Kidney epithelial cell (primary cell): ENCODE measurements around the gene OSBP. TPM values are rescaled to one million over a fixed set of nuclear protein-coding genes. Genes with fewer than 3 reads are reported as not detected.
"Not testable (repeated sequence)": the region's sequence is repeated elsewhere in the genome, so short reads cannot be mapped to it uniquely, and the experiment has no call there.

ENCODE experiments used
- DNase-seq: peaks from one replicate; pipeline ENCODE4 v3.0.0-alpha.2; 2010; ENCODE audit warnings: low read depth
- H3K27me3 ChIP-seq: 2 replicates; pipeline ENCODE4 v1.6.0; 2011; ENCODE audit warnings: low read length; ENCODE audit not compliant: control insufficient read depth, insufficient read depth
- H3K36me3 ChIP-seq: 2 replicates; pipeline ENCODE4 v1.5.1; 2011; ENCODE audit warnings: low read length; ENCODE audit not compliant: control insufficient read depth, insufficient read depth
- H3K4me3 ChIP-seq: 2 replicates; pipeline ENCODE4 v1.5.1; 2011; ENCODE audit warnings: low read depth, mild to moderate bottlenecking, control low read depth, low read length
- total RNA-seq: library from RNA; depleted of rRNA; stranded (reverse); fragments of >200 nt; gene quantifications from 2 replicates; pipeline ENCODE4 v1.2.3, GENCODE V29; 2015
- TF ChIP-seq, protein P1 (sequence below): IDR thresholded peaks from 2 replicates; pipeline ENCODE4 v1.5.1; 2011; ENCODE audit warnings: mild to moderate bottlenecking, moderate library complexity, low read length, control low read depth, inconsistent platforms; ENCODE audit not compliant: insufficient read depth, poor library complexity, severe bottlenecking

The OSBP gene
- total RNA-seq, 1 donor from 2014 or later = 27.1 TPM

DNA sequence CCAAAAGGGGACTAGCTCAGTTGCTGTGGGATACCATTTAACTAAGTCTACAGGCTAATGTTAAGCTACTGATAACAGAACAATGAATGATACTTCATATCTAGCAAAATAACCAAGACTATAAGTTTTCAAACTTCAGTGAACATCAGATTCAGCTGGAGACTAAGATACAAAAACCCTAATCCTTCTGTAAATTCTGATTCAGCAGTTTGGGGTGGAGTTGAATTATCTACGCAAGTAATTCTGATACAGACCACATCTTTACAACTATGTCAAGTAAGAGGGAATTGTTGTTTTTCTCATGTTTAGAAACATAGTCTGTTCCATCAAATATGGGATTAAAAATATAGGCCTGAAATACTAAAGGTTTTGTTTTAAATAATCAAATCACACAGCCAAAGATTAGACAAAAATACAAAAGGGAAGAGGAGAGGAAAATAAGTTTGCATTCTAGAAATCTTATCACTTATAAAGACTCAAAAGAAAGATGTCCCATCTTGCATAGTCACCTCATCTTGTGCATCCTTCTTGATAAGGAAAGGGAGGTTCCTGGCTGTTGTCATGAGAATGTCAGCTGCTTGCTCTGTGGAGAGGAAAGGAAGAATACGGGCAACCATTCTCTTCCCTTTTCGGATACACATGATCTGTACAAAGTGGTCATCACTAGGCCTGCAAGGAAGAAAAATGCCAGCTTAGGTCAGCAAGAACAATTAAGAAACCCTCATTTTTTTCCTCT is 31.8 kb upstream of the OSBP start:
- TF ChIP-seq, protein P1, sequence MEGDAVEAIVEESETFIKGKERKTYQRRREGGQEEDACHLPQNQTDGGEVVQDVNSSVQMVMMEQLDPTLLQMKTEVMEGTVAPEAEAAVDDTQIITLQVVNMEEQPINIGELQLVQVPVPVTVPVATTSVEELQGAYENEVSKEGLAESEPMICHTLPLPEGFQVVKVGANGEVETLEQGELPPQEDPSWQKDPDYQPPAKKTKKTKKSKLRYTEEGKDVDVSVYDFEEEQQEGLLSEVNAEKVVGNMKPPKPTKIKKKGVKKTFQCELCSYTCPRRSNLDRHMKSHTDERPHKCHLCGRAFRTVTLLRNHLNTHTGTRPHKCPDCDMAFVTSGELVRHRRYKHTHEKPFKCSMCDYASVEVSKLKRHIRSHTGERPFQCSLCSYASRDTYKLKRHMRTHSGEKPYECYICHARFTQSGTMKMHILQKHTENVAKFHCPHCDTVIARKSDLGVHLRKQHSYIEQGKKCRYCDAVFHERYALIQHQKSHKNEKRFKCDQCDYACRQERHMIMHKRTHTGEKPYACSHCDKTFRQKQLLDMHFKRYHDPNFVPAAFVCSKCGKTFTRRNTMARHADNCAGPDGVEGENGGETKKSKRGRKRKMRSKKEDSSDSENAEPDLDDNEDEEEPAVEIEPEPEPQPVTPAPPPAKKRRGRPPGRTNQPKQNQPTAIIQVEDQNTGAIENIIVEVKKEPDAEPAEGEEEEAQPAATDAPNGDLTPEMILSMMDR = no peak
- Histone ChIP-seq H3K4me3 (no peak overlapping the region), H3K27me3 (no peaks in the 10 kb centered on the region), H3K36me3 (peaks cover 1% of the 10 kb centered on the region)
- DNase-seq = no peak

DNA sequence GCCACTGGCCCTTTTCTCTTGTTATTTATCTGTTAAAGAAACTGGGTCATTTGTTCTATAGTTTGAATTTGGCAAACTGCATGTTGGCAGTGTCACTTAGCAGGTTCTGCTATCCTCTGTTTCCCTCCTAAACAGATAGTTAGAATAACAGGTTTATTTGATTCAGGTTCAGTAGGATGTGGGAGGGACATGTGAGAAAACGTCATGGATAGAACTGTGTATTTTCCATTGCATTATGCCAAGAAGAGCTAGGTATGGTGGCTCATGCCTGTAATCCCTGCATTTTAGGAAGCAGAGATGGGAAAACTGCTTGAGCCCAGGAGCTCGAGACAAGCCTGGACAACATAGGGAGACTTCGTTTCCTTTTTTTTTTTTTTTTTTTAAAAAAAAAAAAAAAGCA is 29.0 kb upstream of the OSBP start:
- TF ChIP-seq, protein P1 = no peak
- Histone ChIP-seq H3K36me3 (peaks cover 1% of the 10 kb centered on the region), H3K4me3 (no peak overlapping the region), H3K27me3 (no peaks in the 10 kb centered on the region)
- no peak for DNase-seq

DNA sequence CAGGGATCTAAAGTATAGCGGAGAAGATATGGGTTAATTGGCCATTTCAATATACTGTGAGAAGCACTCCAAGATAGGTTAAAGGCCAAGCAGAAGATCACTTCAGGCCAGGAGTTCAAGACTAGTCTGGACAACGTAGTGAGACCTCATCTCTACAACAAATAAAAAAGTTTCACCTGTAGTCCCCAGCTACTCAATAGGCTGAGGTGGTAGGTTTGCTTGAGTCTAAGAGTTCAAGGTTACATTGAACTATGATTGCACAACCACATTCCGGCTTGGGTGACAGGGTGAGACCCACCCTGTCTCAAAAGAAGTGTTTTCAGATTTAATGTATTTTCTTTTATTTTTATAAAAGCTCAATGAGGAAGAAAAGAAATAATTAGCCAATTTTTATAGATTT is 27.8 kb upstream of the OSBP start:
- DNase-seq = no peak
- TF ChIP-seq, protein P1 = no peak
- Histone ChIP-seq H3K36me3 (no peaks in the 10 kb centered on the region), H3K27me3 (no peaks in the 10 kb centered on the region), H3K4me3 (no peak overlapping the region)

DNA sequence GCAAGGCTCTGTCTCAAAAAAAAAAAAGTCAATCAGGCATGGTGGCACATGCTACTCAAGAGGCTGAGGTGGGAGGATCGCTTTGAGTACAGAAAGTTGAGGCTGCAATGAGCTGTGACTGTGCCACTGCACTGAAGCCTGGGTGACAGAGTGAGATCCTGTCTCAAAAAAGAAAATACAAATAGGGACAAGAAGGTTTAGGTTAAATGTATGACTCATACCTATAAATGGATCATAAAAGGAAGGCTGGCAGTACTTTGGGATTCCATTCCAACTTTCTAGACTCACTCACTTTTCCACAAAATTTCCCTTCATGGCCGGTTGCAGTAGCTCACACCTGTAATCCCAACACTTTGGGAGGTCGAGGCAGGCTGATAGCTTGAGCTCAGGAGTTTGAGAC is 25.6 kb upstream of the OSBP start:
- no peak overlapping the region for H3K4me3 ChIP-seq
- DNase-seq = no peak
- TF ChIP-seq, protein P1 = no peak
- H3K27me3 ChIP-seq = no peaks in the 10 kb centered on the region
- no peaks in the 10 kb centered on the region for H3K36me3 ChIP-seq

DNA sequence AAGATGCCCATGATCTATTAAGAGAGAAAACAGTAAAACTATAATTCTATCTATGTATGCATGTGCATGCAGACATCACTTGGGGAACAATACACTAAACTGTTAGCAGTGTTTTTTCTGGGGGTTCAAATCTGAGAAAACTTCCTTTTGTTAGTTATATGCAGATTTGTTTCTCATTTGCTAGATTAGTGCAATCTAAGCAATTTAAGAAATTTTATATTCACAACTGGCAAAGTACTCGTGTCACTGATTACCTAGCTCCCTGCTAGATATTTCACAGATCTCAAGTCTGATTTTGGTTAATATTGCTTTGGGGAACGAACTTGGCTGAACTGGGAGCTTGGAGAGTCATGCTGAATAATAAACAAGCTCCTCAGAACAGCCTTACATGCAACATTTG is 14.9 kb upstream of the OSBP start:
- H3K36me3 ChIP-seq = no peaks in the 10 kb centered on the region
- no peaks in the 10 kb centered on the region for H3K27me3 ChIP-seq
- DNase-seq = no peak
- TF ChIP-seq, protein P1 = no peak
- no peak overlapping the region for H3K4me3 ChIP-seq

DNA sequence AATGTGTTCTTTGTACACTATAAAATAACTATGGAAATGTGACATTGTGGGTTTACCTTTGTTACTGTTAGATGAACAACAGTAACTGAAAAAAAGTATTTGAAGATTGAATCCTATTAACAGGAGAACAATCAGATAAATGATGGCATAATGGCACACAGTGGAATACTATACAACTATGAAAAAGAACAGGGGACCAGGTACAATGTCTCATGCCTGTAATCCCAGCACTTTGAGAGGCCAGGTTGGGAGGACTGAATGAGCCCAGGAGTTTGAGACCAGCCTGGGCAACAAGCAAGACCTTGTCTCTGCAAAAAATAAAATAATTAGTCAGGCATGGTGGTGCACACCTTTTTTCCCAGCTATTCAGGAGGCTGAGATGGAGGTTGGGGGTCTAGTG is 14.4 kb upstream of the OSBP start:
- Histone ChIP-seq H3K4me3 (no peak overlapping the region), H3K36me3 (no peaks in the 10 kb centered on the region), H3K27me3 (no peaks in the 10 kb centered on the region)
- no peak for DNase-seq
- TF ChIP-seq, protein P1 = no peak

DNA sequence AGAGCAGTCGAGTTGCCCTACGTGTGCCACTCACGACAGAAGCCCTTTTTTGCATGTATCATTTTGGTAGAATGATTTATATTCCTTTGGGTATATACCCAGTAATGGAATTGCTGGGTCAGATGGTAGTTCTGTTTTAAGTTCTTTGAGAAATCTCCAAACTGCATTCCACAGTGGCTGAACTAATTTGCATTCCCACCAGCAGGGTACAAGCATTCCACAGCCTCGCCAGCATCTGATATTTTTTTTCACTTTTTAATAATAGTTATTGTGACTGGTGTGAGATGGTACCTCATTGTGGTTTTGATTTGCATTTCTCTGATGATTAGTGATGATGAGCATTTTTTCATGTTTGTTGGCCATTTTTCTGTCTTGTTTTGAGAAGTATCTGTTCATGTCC is 11.4 kb upstream of the OSBP start:
- not testable (repeated sequence) for H3K4me3 ChIP-seq, H3K27me3 ChIP-seq, H3K36me3 ChIP-seq, DNase-seq
